Measurements from ENCODE around the gene HCK.

Gene HCK

DNA sequence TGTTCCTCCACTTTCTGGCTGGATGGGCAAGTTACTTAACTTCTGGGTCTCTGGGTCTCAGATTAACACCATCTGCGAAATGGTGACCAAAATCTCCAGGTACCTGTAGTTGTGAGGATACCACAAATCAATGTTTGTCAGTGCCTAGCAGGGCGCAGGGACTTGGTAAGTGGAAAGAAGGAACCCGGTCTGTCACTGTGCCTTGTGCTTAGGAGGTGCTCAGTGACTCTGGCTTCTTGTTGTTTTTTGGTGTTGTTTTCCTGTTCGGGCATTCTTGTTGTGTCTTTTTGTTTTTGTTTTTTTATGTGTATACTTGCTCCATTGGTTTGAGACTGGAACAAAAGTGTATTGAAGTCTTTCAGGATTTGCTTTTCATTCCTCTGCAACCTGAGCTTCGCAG is 75.3 kb downstream of the HCK start:
- no peak for DNase-seq (ENCODE audit: low spot score)

DNA sequence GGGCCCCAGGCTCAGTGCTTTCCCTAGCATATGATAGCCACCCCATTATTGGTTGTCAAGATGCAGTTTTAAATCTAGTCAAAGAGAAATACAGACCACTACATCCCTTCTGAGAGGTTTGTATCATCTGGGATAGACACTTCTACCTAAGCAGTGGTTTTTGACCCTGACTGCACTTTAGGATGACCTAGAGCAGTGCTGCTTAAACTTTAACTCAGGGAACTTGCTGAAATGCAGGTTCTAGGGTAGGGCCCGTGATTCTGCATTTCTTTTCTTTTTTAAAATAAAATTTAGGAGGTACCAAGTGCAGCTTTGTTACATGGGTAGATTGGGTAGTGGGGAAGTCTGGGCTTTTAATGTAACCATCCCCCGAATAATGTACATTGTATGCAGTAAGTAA is 76.1 kb downstream of the HCK start:
- DNase-seq (ENCODE audit: low spot score): no peak

DNA sequence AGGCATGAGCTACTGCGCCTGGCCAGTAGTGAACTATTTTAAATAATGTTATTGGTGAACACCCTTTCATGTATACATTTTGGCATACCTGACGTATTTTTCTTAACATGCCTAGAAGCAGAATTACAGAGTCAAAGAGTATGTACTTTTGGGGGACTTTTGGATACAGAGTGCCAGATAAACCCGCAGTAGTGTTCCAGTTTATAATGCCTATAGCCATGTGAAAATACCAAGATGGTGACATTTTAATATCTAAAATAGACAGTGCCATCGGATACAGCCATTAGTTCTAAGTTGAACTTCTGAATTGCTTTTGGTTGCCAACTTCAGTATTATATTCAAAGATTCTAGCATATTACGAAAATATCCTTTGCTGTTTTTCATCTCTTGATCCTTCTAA is 77.8 kb downstream of the HCK start:
- DNase-seq (ENCODE audit: low spot score): no peak

DNA sequence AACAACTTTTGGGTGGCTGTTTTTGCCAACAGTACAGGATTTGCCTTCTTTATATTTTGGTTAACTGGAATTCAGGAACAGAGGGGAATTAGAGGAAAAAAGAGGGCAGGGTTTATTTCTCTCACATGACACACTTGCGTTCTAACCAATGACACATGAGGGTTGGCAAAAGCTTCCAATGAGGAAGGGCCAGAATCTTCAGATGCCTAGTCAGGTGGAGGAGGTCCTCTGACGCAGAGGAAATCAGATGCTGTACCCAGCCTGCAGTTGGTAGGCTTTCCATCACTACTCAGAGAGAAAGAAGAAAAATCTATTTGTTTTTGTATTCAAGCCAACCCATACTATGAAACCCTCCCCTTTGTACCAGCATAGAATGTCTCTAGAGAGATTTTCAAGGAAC is 78.3 kb downstream of the HCK start:
- no peak for DNase-seq (ENCODE audit: low spot score)

DNA sequence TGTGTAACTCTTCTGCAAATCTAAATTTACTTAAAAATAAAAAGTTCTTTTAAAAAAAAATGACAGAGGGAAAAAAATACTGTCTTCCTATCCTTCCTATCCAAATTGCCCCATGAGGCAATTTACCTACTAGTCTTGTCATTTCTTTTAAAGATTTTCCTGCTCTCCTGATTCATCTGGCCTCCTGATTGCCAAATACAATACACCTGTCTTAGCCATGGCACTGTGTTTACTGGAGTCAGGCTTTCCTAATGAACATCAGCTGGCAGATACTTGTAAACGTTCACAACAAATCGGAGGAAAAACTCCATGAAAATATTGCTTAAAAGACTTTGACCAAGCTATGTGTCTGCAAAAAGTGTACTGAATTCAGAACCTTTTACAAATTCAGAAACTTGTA is 78.9 kb downstream of the HCK start:
- no peak for DNase-seq (ENCODE audit: low spot score)

DNA sequence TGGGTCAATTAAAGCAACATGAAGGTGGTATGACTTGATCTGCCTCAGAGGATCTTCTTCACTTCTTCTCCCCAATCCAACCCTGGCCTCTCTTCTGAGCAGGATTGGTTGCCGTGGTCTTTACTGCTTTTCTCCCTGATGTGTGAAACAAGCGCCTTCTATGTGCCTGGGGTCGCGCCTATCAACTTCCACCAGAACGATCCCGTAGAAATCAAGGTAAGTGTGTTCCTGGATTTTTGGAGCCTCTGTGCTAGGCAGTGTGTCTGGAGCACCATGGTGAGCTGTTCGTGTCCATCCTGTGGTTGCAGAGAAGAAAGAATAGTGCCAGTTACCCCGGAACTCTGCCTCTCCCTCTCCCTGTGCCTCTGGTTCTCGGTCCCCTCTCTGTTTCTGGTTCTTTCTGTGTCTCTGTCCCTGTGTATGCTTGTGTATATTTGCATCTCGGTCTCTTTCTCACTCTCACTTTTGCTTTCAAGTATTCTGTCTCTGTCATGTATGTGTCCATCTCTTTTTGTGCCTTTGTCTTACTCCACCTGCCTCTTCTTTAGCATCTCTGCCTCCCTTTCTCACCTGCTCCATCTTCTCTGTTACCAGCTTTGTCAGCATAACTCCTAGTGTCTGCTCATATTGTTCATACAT is 81.0 kb downstream of the HCK start:
- no peak for DNase-seq (ENCODE audit: low spot score)

DNA sequence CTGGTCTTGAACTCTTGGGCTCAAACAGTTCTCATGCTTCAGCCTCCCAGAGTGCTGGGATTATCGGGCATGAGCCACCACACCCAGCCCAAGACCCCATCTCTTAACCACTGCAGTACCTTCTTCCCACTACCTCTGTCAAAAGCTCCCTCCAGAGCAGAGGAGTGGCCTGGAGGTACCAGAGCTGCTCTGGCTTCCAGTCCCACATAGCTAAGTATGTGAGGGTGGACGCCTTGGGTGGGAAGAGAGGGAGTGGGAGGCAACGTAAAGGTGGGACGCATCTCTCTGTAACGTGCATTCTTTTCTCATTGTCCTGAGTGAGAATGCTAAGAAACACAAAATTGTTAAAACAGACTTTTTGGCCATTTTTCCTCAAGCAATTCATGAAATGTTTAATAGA is 82.0 kb downstream of the HCK start:
- DNase-seq (ENCODE audit: low spot score): no peak

DNA sequence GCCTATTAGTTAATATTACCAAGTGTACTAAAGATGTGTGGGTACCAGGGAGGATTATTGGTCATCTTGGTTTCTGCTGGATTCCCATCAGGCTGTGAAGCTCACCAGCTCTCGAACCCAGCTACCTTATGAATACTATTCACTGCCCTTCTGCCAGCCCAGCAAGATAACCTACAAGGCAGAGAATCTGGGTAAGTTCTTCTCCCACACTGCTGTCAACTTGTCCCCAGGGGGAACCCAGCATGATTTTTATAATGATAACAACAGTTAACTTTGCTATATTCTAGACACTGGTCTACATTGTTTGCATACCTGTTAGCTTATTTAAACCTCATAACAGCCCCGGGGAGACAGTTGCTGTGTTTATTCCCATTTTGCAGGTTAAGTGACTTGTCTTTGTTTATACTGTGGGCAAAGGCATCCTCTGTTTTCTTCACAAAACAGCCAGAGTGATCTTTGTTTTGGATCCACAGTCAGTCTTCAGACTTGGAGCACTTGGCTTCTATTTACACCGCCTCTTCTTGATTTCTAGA is 84.0 kb downstream of the HCK start:
- DNase-seq (ENCODE audit: low spot score): no peak

DNA sequence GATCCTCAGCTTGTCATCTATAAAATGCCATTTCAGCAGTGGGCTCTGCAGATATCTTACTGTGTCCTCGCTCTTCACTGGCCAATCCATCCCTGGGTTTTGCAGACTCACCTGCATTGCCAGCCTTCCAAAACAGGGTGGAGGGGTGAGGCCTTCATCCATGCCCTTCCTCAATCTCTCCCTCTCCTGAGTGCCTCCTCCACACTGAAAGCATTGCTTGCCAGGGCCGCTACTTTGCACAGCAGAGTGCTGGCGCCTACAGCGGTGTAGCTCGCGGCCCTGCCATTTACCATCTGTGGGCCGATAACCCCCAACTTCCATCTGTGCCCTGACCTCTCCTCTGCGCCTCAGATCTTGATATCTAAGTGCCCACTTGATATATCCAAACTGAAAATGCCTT is 86.9 kb downstream of the HCK start:
- DNase-seq (ENCODE audit: low spot score): no peak

DNA sequence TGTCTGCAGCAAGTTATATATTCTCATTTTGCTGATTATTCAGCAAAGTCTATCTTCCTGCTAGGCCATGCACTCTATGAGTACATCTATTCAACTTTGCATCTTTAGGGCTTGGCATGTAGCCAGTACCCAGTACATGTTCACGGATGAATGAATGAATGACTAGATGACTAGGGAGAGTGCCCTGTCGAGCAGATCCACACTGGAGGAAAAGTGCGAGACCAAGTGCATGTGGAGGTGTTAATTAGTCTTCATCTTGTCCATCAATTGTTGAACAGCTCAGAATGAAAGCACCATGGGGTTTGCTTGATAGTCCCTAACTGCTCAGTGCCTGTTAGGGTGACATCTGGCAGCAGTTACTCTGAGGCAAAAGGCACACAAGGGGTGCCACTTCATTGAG is 87.9 kb downstream of the HCK start:
- DNase-seq (ENCODE audit: low spot score): no peak

DNA sequence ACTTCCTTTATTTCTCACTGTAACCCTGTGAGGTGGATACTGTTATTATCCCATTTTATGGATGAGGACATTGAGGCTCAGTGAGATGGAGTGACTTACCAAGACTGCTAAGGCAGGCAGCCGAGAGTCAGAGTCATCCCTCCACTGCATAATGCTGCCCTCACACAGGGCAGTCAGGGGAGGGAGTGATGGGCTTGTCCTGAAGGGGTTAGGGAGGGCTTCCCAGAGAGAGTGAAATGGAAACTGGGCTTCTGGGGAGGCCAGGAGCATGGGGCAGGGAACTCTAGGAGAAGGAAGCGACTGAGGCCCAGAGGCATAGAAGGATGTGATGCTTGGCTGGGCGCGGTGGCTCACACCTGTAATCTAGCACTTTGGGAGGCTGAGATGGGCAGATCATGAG is 88.6 kb downstream of the HCK start:
- no peak for DNase-seq (ENCODE audit: low spot score)

DNA sequence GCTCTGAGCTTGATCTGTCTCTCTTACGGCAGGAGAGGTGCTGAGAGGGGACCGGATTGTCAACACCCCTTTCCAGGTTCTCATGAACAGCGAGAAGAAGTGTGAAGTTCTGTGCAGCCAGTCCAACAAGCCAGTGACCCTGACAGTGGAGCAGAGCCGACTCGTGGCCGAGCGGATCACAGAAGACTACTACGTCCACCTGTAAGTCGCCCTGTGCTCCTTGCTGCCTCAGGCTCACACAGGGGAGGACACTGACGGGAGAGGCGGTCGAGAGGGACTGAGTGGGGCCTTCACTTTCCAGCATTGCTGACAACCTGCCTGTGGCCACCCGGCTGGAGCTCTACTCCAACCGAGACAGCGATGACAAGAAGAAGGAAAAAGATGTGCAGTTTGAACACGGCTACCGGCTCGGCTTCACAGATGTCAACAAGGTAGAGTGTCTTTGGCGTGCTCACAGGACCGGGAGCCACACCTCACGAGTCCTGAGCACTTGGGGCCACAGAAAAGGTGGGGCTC is 89.5 kb downstream of the HCK start:
- no peak for DNase-seq (ENCODE audit: low spot score)

DNA sequence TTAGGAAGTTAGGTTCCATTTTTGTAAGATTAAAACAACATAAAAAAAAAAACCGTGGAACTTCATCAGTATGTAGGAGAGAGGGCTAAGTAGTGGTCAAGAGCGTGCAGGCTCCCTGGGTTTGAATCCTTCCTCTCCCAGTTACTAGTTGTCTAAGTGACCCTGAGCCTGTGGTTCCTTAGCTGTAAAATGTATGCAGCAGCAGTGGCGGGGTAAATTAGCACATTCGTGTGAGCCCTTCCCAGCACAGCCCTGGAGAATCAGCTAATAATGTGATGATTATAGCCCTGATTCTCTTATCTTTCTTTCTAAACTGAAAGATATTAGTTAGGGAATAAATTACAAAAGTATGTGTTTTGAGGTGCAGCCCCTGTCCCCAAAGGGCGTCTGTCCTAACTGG is 90.0 kb downstream of the HCK start:
- DNase-seq (ENCODE audit: low spot score): no peak

DNA sequence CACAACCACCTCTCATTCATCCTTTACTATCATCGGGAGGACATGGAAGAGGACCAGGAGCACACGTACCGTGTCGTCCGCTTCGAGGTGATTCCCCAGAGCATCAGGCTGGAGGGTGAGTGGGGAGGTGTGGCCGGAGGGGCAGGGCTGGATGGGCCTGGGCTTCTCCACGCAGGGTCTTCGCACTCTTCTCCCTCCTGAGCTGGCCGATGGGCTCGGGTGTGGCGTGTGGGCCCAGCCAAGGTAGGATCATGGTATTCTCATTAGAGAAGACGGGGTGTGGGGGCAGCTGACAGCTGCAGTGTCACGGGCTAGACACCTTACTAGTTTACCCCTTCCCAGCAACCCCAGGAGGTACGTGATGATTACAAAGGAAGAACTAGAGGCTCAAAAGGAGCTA is 90.9 kb downstream of the HCK start:
- no peak for DNase-seq (ENCODE audit: low spot score)

DNA sequence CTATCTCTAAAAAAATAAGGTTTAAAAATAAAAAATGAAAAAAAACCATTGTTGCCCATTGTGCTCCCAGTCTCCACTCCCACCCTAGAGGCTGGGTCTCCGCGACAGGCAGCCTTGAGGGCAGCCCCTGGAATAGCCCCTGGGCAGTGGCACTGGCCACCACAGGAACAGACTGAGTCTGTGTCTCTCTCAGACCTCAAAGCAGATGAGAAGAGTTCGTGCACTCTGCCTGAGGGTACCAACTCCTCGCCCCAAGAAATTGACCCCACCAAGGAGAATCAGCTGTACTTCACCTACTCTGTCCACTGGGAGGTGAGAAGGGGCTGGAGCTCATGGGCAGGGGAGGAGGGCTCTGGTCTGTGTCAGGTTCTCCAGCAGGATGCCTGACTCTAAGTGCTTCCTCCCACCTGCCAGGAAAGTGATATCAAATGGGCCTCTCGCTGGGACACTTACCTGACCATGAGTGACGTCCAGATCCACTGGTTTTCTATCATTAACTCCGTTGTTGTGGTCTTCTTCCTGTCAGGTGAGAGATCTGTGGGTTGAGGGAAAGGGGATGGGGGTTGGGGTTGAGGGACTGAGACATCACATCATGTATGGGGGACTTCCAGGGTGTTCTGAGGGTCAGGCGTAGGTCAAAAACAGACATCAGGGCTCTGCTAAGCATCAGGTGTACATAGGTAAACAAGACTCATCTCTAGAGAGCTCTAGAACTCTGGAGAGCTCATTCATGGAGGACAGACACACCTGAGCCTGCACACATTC is 93.0 kb downstream of the HCK start:
- no peak for DNase-seq (ENCODE audit: low spot score)

DNA sequence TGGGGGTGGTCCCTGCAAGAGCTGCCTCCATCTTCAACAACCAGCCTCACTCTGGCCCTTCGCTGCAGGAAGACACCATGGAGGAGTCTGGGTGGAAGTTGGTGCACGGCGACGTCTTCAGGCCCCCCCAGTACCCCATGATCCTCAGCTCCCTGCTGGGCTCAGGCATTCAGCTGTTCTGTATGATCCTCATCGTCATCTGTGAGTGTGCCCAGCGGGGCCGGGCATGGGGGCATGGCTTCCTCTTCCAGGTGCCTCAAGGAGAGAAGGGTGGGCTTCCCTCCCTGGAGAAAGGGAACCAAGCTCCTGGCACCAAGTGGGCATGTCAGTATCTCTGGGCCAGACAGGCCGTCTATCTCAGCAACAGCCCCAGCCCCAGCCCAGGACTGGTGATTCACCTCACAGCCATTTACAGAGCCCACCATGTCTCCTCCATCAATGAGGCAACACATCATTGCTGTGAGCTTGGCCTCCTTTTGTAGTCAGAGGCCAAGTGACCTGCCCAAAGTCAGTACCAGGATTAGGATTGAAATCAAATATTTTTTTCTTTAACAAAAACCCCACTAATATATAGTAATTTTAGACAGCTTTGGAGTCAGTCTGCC is 97.6 kb downstream of the HCK start:
- no peak for DNase-seq (ENCODE audit: low spot score)

DNA sequence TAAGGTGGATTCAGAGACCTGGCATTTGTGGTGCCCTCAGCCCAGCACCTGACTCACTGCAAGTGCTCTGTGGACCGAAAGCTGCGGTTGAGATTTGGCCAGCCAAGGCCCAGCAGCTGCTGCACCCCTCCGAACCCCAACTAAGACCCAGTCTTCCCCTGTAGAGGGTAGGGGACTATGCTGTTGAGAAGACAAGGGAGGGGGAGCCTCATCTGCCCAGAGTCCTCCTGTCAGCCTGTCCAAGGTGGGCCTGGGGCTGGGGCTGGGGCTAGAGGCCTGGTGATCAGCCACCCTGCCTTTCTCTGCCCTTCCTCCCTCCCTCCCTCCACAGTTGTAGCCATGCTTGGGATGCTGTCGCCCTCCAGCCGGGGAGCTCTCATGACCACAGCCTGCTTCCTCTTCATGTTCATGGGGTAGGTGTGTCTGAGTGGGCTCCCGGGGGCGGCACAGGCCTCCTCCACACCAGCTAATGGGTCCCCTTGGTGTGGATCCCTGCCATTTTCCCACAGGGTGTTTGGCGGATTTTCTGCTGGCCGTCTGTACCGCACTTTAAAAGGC is 98.3 kb downstream of the HCK start:
- DNase-seq (ENCODE audit: low spot score): no peak

Small RNAs within 50 kb of the gene (small RNA-seq; reads per million reads assigned to genes)
- 0.21 to 1.4 reads per million in 2 experiments for gene RNA5SP481
- 0 to 0.04 reads per million in 2 experiments for gene RNA5SP482
